Measurements from ENCODE around the gene C15orf61. TPM values are rescaled to one million over a fixed set of nuclear protein-coding genes. Genes with fewer than 3 reads are reported as not detected.
A peak's percentile ranks its signal among the peaks of the same experiment; 100 is the strongest.

The C15orf61 gene
- polyA plus RNA-seq, 1 experiment, result 3.2 TPM

GRCh38 chr15:67508407-67508806, 12.5 kb upstream of the C15orf61 start:
- H3K27me3 ChIP-seq (ENCODE audit: control insufficient read depth, insufficient read depth, low read length), result no peaks in the 10 kb centered on the region
- DNase-seq (ENCODE audit: low read depth, low spot score), result no peak
- CTCF ChIA-PET, result interaction anchor here (1.5 kb wide), 1 partner anchor 328 kb away, joined by 6 read pairs; no protein-coding TSS in a partner anchor
- H3K9me3 ChIP-seq (ENCODE audit: control insufficient read depth, insufficient read depth, low read length), result no peaks in the 10 kb centered on the region
- no peak overlapping the region for H3K27ac ChIP-seq (ENCODE audit: low read depth, low read length)
- POLR2A ChIA-PET, result interaction anchor here (0.7 kb wide), 1 partner anchor 138 kb away, joined by 3 read pairs; no protein-coding TSS in a partner anchor
- H3K4me3 ChIP-seq (ENCODE audit: low read depth, low read length), result no peak overlapping the region
- TF ChIP-seq CTCF (IDR thresholded peaks at IDR 0.05; ENCODE audit: low read depth, low read length), result no peak

- no peak for TF ChIP-seq CTCF (IDR thresholded peaks at IDR 0.05; ENCODE audit: low read depth, low read length)
- H3K27ac ChIP-seq (ENCODE audit: low read depth, low read length), result no peak overlapping the region
- H3K4me3 ChIP-seq (ENCODE audit: low read depth, low read length), result no peak overlapping the region
- no peaks in the 10 kb centered on the region for H3K27me3 ChIP-seq (ENCODE audit: control insufficient read depth, insufficient read depth, low read length)
- CTCF ChIA-PET, result no interaction called here
- no peaks in the 10 kb centered on the region for H3K9me3 ChIP-seq (ENCODE audit: control insufficient read depth, insufficient read depth, low read length)
- no peak for DNase-seq (ENCODE audit: low read depth, low spot score)
- POLR2A ChIA-PET, result no interaction called here
Measured at GRCh38 chr15:67509918-67510317, 11.0 kb upstream of the C15orf61 start.

- no peak for TF ChIP-seq CTCF (IDR thresholded peaks at IDR 0.05; ENCODE audit: low read depth, low read length)
- no peak for DNase-seq (ENCODE audit: low read depth, low spot score)
- Histone ChIP-seq H3K27me3 (ENCODE audit: control insufficient read depth, insufficient read depth, low read length) (no peaks in the 10 kb centered on the region), H3K27ac (ENCODE audit: low read depth, low read length) (peak overlapping the region; percentile 52), H3K9me3 (ENCODE audit: control insufficient read depth, insufficient read depth, low read length) (no peaks in the 10 kb centered on the region), H3K4me3 (ENCODE audit: low read depth, low read length) (no peak overlapping the region)
- CTCF ChIA-PET, result interaction anchor here (0.6 kb wide), 1 partner anchor 53 kb away, joined by 3 read pairs; no protein-coding TSS in a partner anchor
- POLR2A ChIA-PET, result interaction anchor here (0.6 kb wide), 1 partner anchor 11 kb away, joined by 3 read pairs; the partner anchor contains the start of gene C15orf61
Measured at GRCh38 chr15:67510597-67511190, 10.2 kb upstream of the C15orf61 start.

- POLR2A ChIA-PET, result no interaction called here
- CTCF ChIA-PET, result interaction anchor here (0.8 kb wide), 1 partner anchor 9 kb away, joined by 3 read pairs; the partner anchor contains the start of gene C15orf61
- Histone ChIP-seq H3K4me3 (ENCODE audit: low read depth, low read length) (no peak overlapping the region), H3K9me3 (ENCODE audit: control insufficient read depth, insufficient read depth, low read length) (no peaks in the 10 kb centered on the region), H3K27ac (ENCODE audit: low read depth, low read length) (peak overlapping the region; percentile 52), H3K27me3 (ENCODE audit: control insufficient read depth, insufficient read depth, low read length) (no peaks in the 10 kb centered on the region)
- DNase-seq (ENCODE audit: low read depth, low spot score), result no peak
- no peak for TF ChIP-seq CTCF (IDR thresholded peaks at IDR 0.05; ENCODE audit: low read depth, low read length)
Measured at GRCh38 chr15:67511606-67512005, 9.3 kb upstream of the C15orf61 start.

GRCh38 chr15:67512140-67512539, 8.8 kb upstream of the C15orf61 start:
- POLR2A ChIA-PET, result no interaction called here

More at GRCh38 chr15:67512140-67512539, 8.8 kb upstream of the C15orf61 start:
- Histone ChIP-seq H3K9me3 (ENCODE audit: control insufficient read depth, insufficient read depth, low read length) (no peaks in the 10 kb centered on the region), H3K27ac (ENCODE audit: low read depth, low read length) (no peak overlapping the region), H3K27me3 (ENCODE audit: control insufficient read depth, insufficient read depth, low read length) (no peaks in the 10 kb centered on the region), H3K4me3 (ENCODE audit: low read depth, low read length) (no peak overlapping the region)
- CTCF ChIA-PET, result interaction anchor here (0.8 kb wide), 1 partner anchor 9 kb away, joined by 3 read pairs; the partner anchor contains the start of gene C15orf61
- no peak for TF ChIP-seq CTCF (IDR thresholded peaks at IDR 0.05; ENCODE audit: low read depth, low read length)
- DNase-seq (ENCODE audit: low read depth, low spot score), result no peak
